ENCODE data around the gene PRKCH. TPM values are rescaled to one million over a fixed set of nuclear protein-coding genes. Genes with fewer than 3 reads are reported as not detected.
A peak's percentile ranks its signal among the peaks of the same experiment; 100 is the strongest.
"Not testable (repeated sequence)": the region's sequence is repeated elsewhere in the genome, so short reads cannot be mapped to it uniquely, and the experiment has no call there.

Gene PRKCH
- total and polyA plus RNA-seq, 10 of the 15 experiments (the other 5 are each of a cell fraction or from before 2014, with no cell fraction given), result 10.7 to 140 (median 33.2) TPM

- ChIA-PET POLR2A (no interaction called here), SMC1A (ENCODE audit: uncharacterized antibody, unreplicated experiment) (interaction anchor here (0.8 to 1.6 kb wide), 3 partner anchors 16 to 85 kb away, joined by 3 to 4 read pairs (median 3); no protein-coding TSS in a partner anchor), RAD21 (ENCODE audit: unreplicated experiment) (no interaction called here), CTCF (interaction anchor here (1.3 to 1.5 kb wide), 2 partner anchors 11 to 152 kb away, joined by 3 to 5 read pairs; no protein-coding TSS in a partner anchor)
- Histone ChIP-seq H3K9ac (ENCODE audit: control insufficient read depth, insufficient read depth, low read length) (no peak overlapping the region), H3K79me2 (ENCODE audit: control insufficient read depth, insufficient read depth, low read length) (no peaks in the 10 kb centered on the region), H3K27me3 (replicated peaks in 1 of 2; ENCODE audit: control insufficient read depth in 2 of 2, insufficient read depth in 2 of 2, low read length in 1 of 2) (no peaks in the 10 kb centered on the region), H3K4me2 (ENCODE audit: control insufficient read depth, insufficient read depth) (no peak overlapping the region), H3K4me1 (ENCODE audit: control insufficient read depth, insufficient read depth, low read length) (no peaks in the 10 kb centered on the region; the same call in 1 of the 2 replicates), H3K27ac (ENCODE audit: control insufficient read depth, insufficient read depth) (no peak overlapping the region), H3K4me3 (no peak overlapping the region), H4K20me1 (ENCODE audit: control insufficient read depth, insufficient read depth) (no peaks in the 10 kb centered on the region), H3K36me3 (ENCODE audit: control insufficient read depth in 2 of 2, insufficient read depth in 2 of 2, low read length in 1 of 2) (no peaks in the 10 kb centered on the region), H2AFZ (ENCODE audit: control insufficient read depth, low read depth, low read length) (no peak overlapping the region), H3K9me3 (replicated peaks; ENCODE audit: control insufficient read depth, insufficient read depth, low read length) (peaks cover 26% of the 10 kb centered on the region)
- BruUV-seq (replicated peaks), result no TSS peak
- FAIRE-seq (no peak), ATAC-seq (no peak), DNase-seq (ENCODE audit: low read depth, low spot score) (no peak)
- TF ChIP-seq NFIC (IDR thresholded peaks at IDR 0.05; ENCODE audit: low read depth, low read length) (no peak), BACH1 (IDR thresholded peaks at IDR 0.05; ENCODE audit: borderline replicate concordance) (no peak), TCF3 (IDR thresholded peaks at IDR 0.05; ENCODE audit: borderline replicate concordance, insufficient read depth, low read depth, low read length) (0 out of 2 replicates have a peak, but pooled peaks have one; percentile 43), ZNF207 (IDR thresholded peaks at IDR 0.05; ENCODE audit: borderline replicate concordance) (no peak), CUX1 (IDR thresholded peaks at IDR 0.05; ENCODE audit: insufficient replicate concordance, low read depth, low read length) (no peak), TAF1 (IDR thresholded peaks at IDR 0.05; ENCODE audit: borderline replicate concordance, low read depth, low read length) (no peak), JUNB (IDR thresholded peaks at IDR 0.05) (peak; percentile 59)
- 0% methylated on average over 3 of the region's 3 CpGs for WGBS (ENCODE audit: insufficient coverage, insufficient replicate concordance, low lambda C conversion rate, missing lambda C conversion rate)
- in situ Hi-C loops (cut with MboI) (loop anchor here (25.0 kb wide), 1 partner anchor 129 kb away; no protein-coding TSS in a partner anchor), intact Hi-C loops (cut with micrococcal nuclease; ENCODE audit: unreplicated experiment) (no loop called here)
These were observed 13.2 kb upstream of the PRKCH start for GRCh38 chr14:61308198-61308597.

GRCh38 chr14:61308701-61309100 is 12.7 kb upstream of the PRKCH start:
- CTCF ChIA-PET, result interaction anchor here (1.3 to 1.5 kb wide), 2 partner anchors 10 to 152 kb away, joined by 3 to 5 read pairs; no protein-coding TSS in a partner anchor
- H4K20me1 ChIP-seq (ENCODE audit: control insufficient read depth, insufficient read depth); H3K79me2 ChIP-seq (ENCODE audit: control insufficient read depth, insufficient read depth, low read length); ATAC-seq; H3K4me2 ChIP-seq (ENCODE audit: control insufficient read depth, insufficient read depth); H2AFZ ChIP-seq (ENCODE audit: control insufficient read depth, low read depth, low read length); intact Hi-C loops (cut with micrococcal nuclease; ENCODE audit: unreplicated experiment); BruUV-seq (replicated peaks); POLR2A ChIA-PET; FAIRE-seq; RAD21 ChIA-PET (ENCODE audit: unreplicated experiment); H3K27ac ChIP-seq (ENCODE audit: control insufficient read depth, insufficient read depth); H3K27me3 ChIP-seq (replicated peaks in 1 of 2; ENCODE audit: control insufficient read depth in 2 of 2, insufficient read depth in 2 of 2, low read length in 1 of 2); H3K36me3 ChIP-seq (ENCODE audit: control insufficient read depth in 2 of 2, insufficient read depth in 2 of 2, low read length in 1 of 2); H3K4me3 ChIP-seq; H3K9ac ChIP-seq (ENCODE audit: control insufficient read depth, insufficient read depth, low read length); H3K4me1 ChIP-seq (ENCODE audit: control insufficient read depth, insufficient read depth, low read length); DNase-seq (ENCODE audit: low read depth, low spot score): not testable (repeated sequence)
- 71% methylated on average over 4 of the region's 4 CpGs for WGBS (ENCODE audit: insufficient coverage, insufficient replicate concordance, low lambda C conversion rate, missing lambda C conversion rate)
- SMC1A ChIA-PET (ENCODE audit: uncharacterized antibody, unreplicated experiment), result interaction anchor here (1.2 to 1.6 kb wide), 2 partner anchors 80 to 85 kb away, joined by 3 read pairs; no protein-coding TSS in a partner anchor
- peaks cover 27% of the 10 kb centered on the region for H3K9me3 ChIP-seq (replicated peaks; ENCODE audit: control insufficient read depth, insufficient read depth, low read length)
- in situ Hi-C loops (cut with MboI), result loop anchor here (25.0 kb wide), 1 partner anchor 129 kb away; no protein-coding TSS in a partner anchor

All from GM12878 (cell line).